ENCODE data around the gene CERT1. TPM values are rescaled to one million over a fixed set of nuclear protein-coding genes. Genes with fewer than 3 reads are reported as not detected.

CERT1 gene
- total and polyA plus RNA-seq, 2 donors (not counting 1 experiment from before 2014, with no cell fraction given) = 18.0 to 36.0 TPM

GRCh38 chr5:75338408-75338807, 173.0 kb downstream of the CERT1 start:
- Histone ChIP-seq H3K27me3 (ENCODE audit: control insufficient read depth, insufficient read depth, low read length) (no peaks in the 10 kb centered on the region), H3K9ac (ENCODE audit: insufficient read depth, low read length) (no peak overlapping the region), H3K4me1 (ENCODE audit: control insufficient read depth, extremely low read depth, insufficient read depth, low read length) (peaks cover 2% of the 10 kb centered on the region), H2AFZ (ENCODE audit: low read length) (no peak overlapping the region), H3K9me3 (ENCODE audit: control insufficient read depth, insufficient read depth, low read depth, low read length) (no peaks in the 10 kb centered on the region), H3K4me3 (replicated peaks in 1 of 4; ENCODE audit: control extremely low read depth in 1 of 4, insufficient read depth in 1 of 4, low read depth in 3 of 4, low read length in 4 of 4) (peak overlapping the region; percentile 86 to 94 (median 92)), H3K79me2 (ENCODE audit: control insufficient read depth, insufficient read depth, low read length) (peaks cover 60% of the 10 kb centered on the region), H3K27ac (ENCODE audit: insufficient read depth, low read length) (no peak overlapping the region), H3K4me2 (ENCODE audit: extremely low read depth, insufficient read depth, low read length) (peak overlapping the region; percentile 83), H3K36me3 (ENCODE audit: control insufficient read depth, insufficient read depth, low read length) (peaks cover 2% of the 10 kb centered on the region), H4K20me1 (ENCODE audit: control insufficient read depth, extremely low read depth, insufficient read depth, low read length) (peaks cover 18% of the 10 kb centered on the region)
- no peak for TF ChIP-seq CTCF (conservative IDR thresholded peaks at IDR 0.05 in 1 of 2, IDR thresholded peaks at IDR 0.05 in 1 of 2; ENCODE audit: low read depth in 1 of 2, low read length in 2 of 2)
- TF ChIP-seq EZH2 (IDR thresholded peaks at IDR 0.05; ENCODE audit: low read length, missing control alignments) = no peak
- DNase-seq (ENCODE audit: low read depth in 2 of 2) = no peak

- peak; percentile 11 to 24 for DNase-seq (ENCODE audit: low read depth in 2 of 2)
- peaks cover 51% of the 10 kb centered on the region for H3K79me2 ChIP-seq (ENCODE audit: control insufficient read depth, insufficient read depth, low read length)
These were observed 173.9 kb downstream of the CERT1 start for GRCh38 chr5:75337366-75338021.

More at GRCh38 chr5:75337366-75338021, 173.9 kb downstream of the CERT1 start:
- TF ChIP-seq EZH2 (IDR thresholded peaks at IDR 0.05; ENCODE audit: low read length, missing control alignments) = no peak
- no peak for TF ChIP-seq CTCF (conservative IDR thresholded peaks at IDR 0.05 in 1 of 2, IDR thresholded peaks at IDR 0.05 in 1 of 2; ENCODE audit: low read depth in 1 of 2, low read length in 2 of 2)
- no peaks in the 10 kb centered on the region for H3K9me3 ChIP-seq (ENCODE audit: control insufficient read depth, insufficient read depth, low read depth, low read length)
- no peaks in the 10 kb centered on the region for H3K27me3 ChIP-seq (ENCODE audit: control insufficient read depth, insufficient read depth, low read length)
- peak overlapping the region; percentile 83 for H3K4me2 ChIP-seq (ENCODE audit: extremely low read depth, insufficient read depth, low read length)
- peaks cover 1% of the 10 kb centered on the region for H3K36me3 ChIP-seq (ENCODE audit: control insufficient read depth, insufficient read depth, low read length)
- peak overlapping the region; percentile 36 for H2AFZ ChIP-seq (ENCODE audit: low read length)
- peaks cover 14% of the 10 kb centered on the region for H4K20me1 ChIP-seq (ENCODE audit: control insufficient read depth, extremely low read depth, insufficient read depth, low read length)
- peaks cover 1% of the 10 kb centered on the region for H3K4me1 ChIP-seq (ENCODE audit: control insufficient read depth, extremely low read depth, insufficient read depth, low read length)
- H3K27ac ChIP-seq (ENCODE audit: insufficient read depth, low read length) = peak overlapping the region; percentile 92
- H3K9ac ChIP-seq (ENCODE audit: insufficient read depth, low read length) = peak overlapping the region; percentile 92
- peak overlapping the region; percentile 86 to 94 (median 92) for H3K4me3 ChIP-seq (replicated peaks in 1 of 4; ENCODE audit: control extremely low read depth in 1 of 4, insufficient read depth in 1 of 4, low read depth in 3 of 4, low read length in 4 of 4)

Data from fibroblast of lung (primary cell).